Fibroblast of the aortic adventitia (primary cell): ENCODE measurements around the gene IL5. TPM values are rescaled to one million over a fixed set of nuclear protein-coding genes. Genes with fewer than 3 reads are reported as not detected.
A peak's percentile ranks its signal among the peaks of the same experiment; 100 is the strongest.

Experiments
- DNase-seq: peaks from one replicate; pipeline ENCODE4 v3.0.0-alpha.2; 2010; ENCODE audit warnings: low read depth
- H3K4me3 ChIP-seq: 2 replicates; pipeline ENCODE4 v1.5.1; 2011; ENCODE audit warnings: low read depth, mild to moderate bottlenecking, control low read depth, low read length, moderate library complexity
- total RNA-seq: library from RNA; depleted of rRNA; stranded (reverse); fragments of >200 nt; gene quantifications from 2 replicates; pipeline ENCODE4 v1.2.3, GENCODE V29; 2012; ENCODE audit warnings: low replicate concordance
- TF ChIP-seq, protein P1 (sequence below): IDR thresholded peaks from 2 replicates; pipeline ENCODE4 v1.5.1; 2011; ENCODE audit warnings: mild to moderate bottlenecking, low read length, control low read depth, inconsistent platforms; ENCODE audit not compliant: insufficient read depth

Gene IL5
- total RNA-seq, 1 donor, result not detected

DNA sequence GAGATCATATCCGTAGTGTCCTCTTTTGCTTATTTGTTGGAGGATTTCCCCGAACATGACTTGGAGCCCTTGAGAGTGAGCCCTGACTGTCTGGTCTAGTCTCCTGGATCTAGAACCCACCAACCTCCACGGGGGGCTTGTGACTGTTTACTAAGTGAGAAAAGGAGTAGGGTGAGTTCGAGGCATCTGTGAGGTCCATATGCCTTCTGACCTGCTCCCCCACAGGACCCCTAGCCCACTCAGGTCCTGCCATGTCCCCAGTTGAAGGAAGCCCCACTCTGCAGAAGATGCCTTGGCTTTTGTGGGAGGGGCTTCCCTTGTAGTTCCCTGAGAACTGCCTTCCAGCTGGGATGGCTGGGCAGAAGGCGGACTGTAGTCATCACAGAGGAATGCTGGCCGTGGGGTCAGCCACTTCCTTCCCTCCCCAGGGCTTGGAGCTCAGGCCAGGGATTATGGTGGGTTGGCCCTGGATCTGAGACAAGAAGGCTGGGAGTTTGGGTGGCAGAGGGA is 45.8 kb downstream of the IL5 start:
- TF ChIP-seq, protein P1, sequence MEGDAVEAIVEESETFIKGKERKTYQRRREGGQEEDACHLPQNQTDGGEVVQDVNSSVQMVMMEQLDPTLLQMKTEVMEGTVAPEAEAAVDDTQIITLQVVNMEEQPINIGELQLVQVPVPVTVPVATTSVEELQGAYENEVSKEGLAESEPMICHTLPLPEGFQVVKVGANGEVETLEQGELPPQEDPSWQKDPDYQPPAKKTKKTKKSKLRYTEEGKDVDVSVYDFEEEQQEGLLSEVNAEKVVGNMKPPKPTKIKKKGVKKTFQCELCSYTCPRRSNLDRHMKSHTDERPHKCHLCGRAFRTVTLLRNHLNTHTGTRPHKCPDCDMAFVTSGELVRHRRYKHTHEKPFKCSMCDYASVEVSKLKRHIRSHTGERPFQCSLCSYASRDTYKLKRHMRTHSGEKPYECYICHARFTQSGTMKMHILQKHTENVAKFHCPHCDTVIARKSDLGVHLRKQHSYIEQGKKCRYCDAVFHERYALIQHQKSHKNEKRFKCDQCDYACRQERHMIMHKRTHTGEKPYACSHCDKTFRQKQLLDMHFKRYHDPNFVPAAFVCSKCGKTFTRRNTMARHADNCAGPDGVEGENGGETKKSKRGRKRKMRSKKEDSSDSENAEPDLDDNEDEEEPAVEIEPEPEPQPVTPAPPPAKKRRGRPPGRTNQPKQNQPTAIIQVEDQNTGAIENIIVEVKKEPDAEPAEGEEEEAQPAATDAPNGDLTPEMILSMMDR, result no peak
- H3K4me3 ChIP-seq, result peak overlapping the region; percentile 72
- DNase-seq, result peak; percentile 94

DNA sequence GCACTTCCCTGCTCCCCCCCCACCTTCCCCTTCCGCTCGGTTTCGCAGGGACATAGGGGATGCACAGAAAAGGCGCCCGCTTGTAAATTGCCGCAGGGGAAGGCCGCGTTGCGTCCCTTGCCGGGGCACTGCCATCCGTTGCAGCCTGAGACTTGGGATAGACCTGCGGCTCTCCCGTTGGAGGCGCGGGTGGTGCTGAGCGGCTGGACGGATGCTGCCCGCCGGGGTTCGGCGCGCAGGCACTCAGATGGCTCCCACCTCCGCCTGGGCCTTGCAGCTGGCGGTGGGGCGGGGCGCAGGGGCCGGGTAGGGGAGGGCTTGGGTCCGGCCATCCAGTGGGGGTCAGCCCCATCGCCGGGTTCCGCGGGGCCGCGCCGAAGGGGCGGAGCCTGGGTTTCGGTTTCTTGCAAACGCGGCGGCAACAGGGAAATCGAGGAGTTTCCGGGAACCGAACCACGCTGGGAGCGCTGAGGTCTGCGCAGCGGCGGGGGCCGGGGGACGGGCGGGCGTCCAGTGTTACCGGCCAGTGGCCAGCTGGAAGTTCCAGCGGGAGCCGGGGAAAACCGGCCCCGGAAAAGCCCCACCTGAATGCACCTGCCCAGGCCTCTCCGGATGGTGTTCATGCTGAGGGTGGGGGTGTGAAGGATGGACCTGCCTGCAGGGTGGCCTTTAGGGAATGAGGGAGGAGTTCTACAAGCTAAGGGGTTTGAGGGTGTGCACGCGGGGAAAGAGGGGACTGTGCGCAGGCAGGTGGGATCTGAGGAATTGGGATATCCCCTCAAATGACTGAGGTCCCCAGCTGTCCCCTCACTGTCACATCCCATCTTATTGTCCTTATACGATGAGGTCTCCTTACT is 46.5 kb downstream of the IL5 start:
- TF ChIP-seq, protein P1, result no peak
- H3K4me3 ChIP-seq, result peak overlapping the region; percentile 72
- peak; percentile 83 for DNase-seq

- TF ChIP-seq, protein P1, result no peak
These were observed 47.1 kb downstream of the IL5 start for GRCh38 chr5:132496191-132496630.

DNA sequence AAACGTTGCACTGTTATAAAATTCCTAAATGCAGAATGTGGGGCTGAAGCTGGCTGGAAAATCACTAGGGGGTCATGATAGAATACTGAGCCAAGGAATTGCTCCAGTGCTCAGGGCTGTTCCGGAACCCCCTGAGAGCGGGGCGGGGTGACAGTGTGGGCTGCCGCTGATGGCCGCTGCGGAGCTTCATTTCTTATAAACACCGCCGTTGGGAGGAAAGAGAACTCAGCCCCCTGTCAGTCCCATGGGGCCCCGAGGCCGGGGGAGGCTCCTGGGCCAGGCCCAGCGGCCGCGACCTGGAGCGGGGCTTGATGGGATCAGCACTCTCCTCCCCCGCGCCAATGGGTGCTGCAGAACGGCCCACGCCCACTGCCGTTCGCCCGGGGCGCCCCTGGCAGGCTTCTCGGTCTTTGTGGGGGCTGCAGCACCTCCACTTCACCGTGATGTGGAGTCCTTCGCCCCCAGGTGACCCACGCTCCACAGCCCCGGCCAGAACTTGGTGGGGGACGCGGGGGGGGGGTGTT is 47.6 kb downstream of the IL5 start:
- TF ChIP-seq, protein P1, result no peak
- DNase-seq, result peak; percentile 93

More at GRCh38 chr5:132496191-132496630, 47.1 kb downstream of the IL5 start:
- peak overlapping the region; percentile 72 for H3K4me3 ChIP-seq
- peak; percentile 86 for DNase-seq

GRCh38 chr5:132493821-132494220 is 49.5 kb downstream of the IL5 start:
- no peak overlapping the region for H3K4me3 ChIP-seq
- no peak for DNase-seq
- TF ChIP-seq, protein P1, result no peak

More for the DNA sequence above, 47.6 kb downstream of the IL5 start:
- H3K4me3 ChIP-seq, result peak overlapping the region; percentile 72

- TF ChIP-seq, protein P1, result no peak
- DNase-seq, result no peak
- no peak overlapping the region for H3K4me3 ChIP-seq
These were observed 50.1 kb downstream of the IL5 start for GRCh38 chr5:132493241-132493640.
